ENCODE measurements around the gene KRTAP3-1. TPM values are rescaled to one million over a fixed set of nuclear protein-coding genes. Genes with fewer than 3 reads are reported as not detected.

KRTAP3-1 gene
- total and polyA plus RNA-seq, 9 of the 15 experiments (the other 6 are each of a cell fraction or from before 2014, with no cell fraction given): not detected

DNA sequence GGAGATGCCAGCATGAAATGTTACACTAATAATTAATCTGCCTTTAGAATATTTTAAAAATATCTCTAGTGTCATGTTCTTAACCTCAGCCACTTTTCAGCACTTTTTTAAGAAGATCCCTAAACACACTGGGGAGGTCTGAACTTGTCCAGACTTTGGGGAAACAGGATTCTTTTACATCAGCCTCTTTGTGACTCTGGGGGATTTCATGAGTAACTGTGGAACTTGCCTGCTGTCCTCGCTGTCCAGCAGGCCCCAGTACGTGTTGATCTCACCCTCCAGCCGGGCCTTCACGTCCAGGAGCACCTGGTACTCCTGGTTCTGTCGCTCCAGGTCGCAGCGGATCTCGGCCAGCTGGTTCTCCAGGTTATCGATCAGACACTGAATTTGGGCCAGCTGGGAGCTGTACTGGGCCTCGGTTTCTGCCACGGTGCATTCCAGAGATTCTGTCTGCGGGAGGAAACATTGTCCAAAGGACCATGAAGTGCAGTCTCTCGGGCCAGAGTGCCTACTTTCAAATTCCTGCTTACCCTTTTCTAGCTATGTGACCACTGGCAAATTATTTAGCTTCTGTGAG is 30.3 kb downstream of the KRTAP3-1 start:
- Histone ChIP-seq H4K20me1 (replicated peaks; ENCODE audit: control insufficient read depth, insufficient read depth, low read length) (no peaks in the 10 kb centered on the region; the same call in 1 of the 2 replicates), H3K27me3 (ENCODE audit: control insufficient read depth in 2 of 2, insufficient read depth in 2 of 2, low read length in 2 of 2) (peaks cover 3 to 29% of the 10 kb centered on the region in 2 experiments; a peak in 4 of 5 replicates), H3K36me3 (ENCODE audit: control insufficient read depth, insufficient read depth, low read length) (no peaks in the 10 kb centered on the region), H3K79me2 (ENCODE audit: control insufficient read depth, insufficient read depth, low read length) (no peaks in the 10 kb centered on the region), H3K27ac (ENCODE audit: extremely low read depth, low read depth, low read length) (no peak overlapping the region), H2AFZ (ENCODE audit: low read depth, low read length) (no peak overlapping the region), H3K4me3 (no peak overlapping the region), H3K9ac (ENCODE audit: insufficient read depth in 1 of 2, low read depth in 2 of 2, low read length in 2 of 2) (no peak overlapping the region), H3K9me1 (ENCODE audit: control insufficient read depth, insufficient read depth, low read length) (peaks cover 4% of the 10 kb centered on the region), H3K4me1 (replicated peaks in 1 of 2; ENCODE audit: control insufficient read depth in 2 of 2, insufficient read depth in 2 of 2, low read length in 2 of 2) (no peaks in the 10 kb centered on the region; a peak in 1 of 5 replicates), H3K4me2 (ENCODE audit: insufficient read depth, low read length) (no peak overlapping the region), H3K9me3 (replicated peaks; ENCODE audit: control insufficient read depth, insufficient read depth, low read depth, low read length) (no peaks in the 10 kb centered on the region)
- intact Hi-C loops (cut with micrococcal nuclease) (no loop called here), in situ Hi-C loops (cut with MboI) (no loop called here)
- TF ChIP-seq MTF1 (CRISPR knock-in tag; IDR thresholded peaks at IDR 0.05; ENCODE audit: borderline replicate concordance) (no peak), POU5F1 (IDR thresholded peaks at IDR 0.05; ENCODE audit: borderline replicate concordance, low read depth, low read length, partially characterized antibody) (no peak), CCAR2 (IDR thresholded peaks at IDR 0.05; ENCODE audit: low read depth, low read length) (no peak), ZNF398 (CRISPR knock-in tag; IDR thresholded peaks at IDR 0.05) (no peak)
- TF ChIP-seq, protein P1, sequence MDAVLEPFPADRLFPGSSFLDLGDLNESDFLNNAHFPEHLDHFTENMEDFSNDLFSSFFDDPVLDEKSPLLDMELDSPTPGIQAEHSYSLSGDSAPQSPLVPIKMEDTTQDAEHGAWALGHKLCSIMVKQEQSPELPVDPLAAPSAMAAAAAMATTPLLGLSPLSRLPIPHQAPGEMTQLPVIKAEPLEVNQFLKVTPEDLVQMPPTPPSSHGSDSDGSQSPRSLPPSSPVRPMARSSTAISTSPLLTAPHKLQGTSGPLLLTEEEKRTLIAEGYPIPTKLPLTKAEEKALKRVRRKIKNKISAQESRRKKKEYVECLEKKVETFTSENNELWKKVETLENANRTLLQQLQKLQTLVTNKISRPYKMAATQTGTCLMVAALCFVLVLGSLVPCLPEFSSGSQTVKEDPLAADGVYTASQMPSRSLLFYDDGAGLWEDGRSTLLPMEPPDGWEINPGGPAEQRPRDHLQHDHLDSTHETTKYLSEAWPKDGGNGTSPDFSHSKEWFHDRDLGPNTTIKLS (IDR thresholded peaks at IDR 0.05; ENCODE audit: borderline replicate concordance, low read depth): no peak
- under 1% methylated on average over 10 of the region's 13 CpGs for WGBS (ENCODE audit: insufficient coverage, low coverage, missing lambda C conversion rate)
- no TSS peak for BruUV-seq (replicated peaks)
- ChIA-PET POLR2A (interaction anchor here (2.2 kb wide), 1 partner anchor 17 kb away, joined by 8 read pairs; no protein-coding TSS in a partner anchor), CTCF (ENCODE audit: low intra/inter-chr PET ratio) (no interaction called here)
- ATAC-seq (no peak), DNase-seq (ENCODE audit: extremely low read depth in 1 of 4, low spot score in 3 of 4) (no peak), FAIRE-seq (no peak)
